NB4 (cell line): Measurements from ENCODE around the gene PDE11A.

Experiments used
- DNase-seq: peaks from one replicate; pipeline ENCODE4 v3.0.0; 2010; ENCODE audit warnings: low read depth
- H3K4me3 ChIP-seq: one replicate; pipeline ENCODE4 v1.5.1; 2011; ENCODE audit warnings: mild to moderate bottlenecking, low read depth, low read length, moderate library complexity
- CTCF ChIP-seq: IDR thresholded peaks from one replicate; pipeline ENCODE4 v1.5.1; 2012; ENCODE audit warnings: low read depth, low read length
- MAX ChIP-seq: IDR thresholded peaks from 2 replicates; pipeline ENCODE4 v1.6.1; 2011; ENCODE audit warnings: low read depth, low read length
- MYC ChIP-seq: IDR thresholded peaks from 2 replicates; pipeline ENCODE4 v1.6.1; 2011; ENCODE audit warnings: low read depth, low read length
- POLR2A ChIP-seq: IDR thresholded peaks from 2 replicates; pipeline ENCODE4 v1.6.1; 2011; ENCODE audit warnings: mild to moderate bottlenecking; ENCODE audit not compliant: insufficient read length; ENCODE audit errors: extremely low read depth

The PDE11A gene

DNA sequence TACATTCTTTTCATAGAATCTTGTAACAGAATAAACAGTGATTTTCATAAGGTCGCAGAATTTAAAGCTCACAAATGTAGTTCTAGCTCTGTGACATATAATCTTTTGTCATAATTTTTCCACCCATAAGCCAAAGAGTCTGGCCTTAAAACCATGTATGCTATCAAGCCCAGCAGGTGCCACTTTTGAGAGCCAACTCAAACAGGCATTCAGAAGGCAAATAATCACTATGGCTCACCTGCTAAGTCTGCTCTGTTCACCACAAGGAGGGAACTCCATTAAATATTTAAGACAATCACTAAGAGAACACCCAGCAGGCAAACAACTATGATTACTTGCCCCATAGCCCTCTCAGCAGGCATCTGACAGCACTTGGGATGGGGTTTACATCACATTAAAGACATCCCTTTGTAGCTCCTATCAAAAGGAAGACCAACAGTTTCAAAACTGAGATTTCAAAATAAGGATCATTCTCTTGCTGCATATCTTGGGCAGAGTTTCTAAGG lies 241.6 kb downstream of the PDE11A start:
- H3K4me3 ChIP-seq: no peak overlapping the region
- no peak for DNase-seq
- no peak for TF ChIP-seq MAX
- no peak for TF ChIP-seq CTCF
- TF ChIP-seq MYC: no peak
- TF ChIP-seq POLR2A: no peak

- DNase-seq: no peak
- no peak for TF ChIP-seq POLR2A
- TF ChIP-seq MYC: no peak
- TF ChIP-seq CTCF: no peak
- no peak for TF ChIP-seq MAX
- H3K4me3 ChIP-seq: no peak overlapping the region
These were observed 244.0 kb downstream of the PDE11A start for GRCh38 chr2:177828557-177828956.

- no peak for DNase-seq
- H3K4me3 ChIP-seq: no peak overlapping the region
- TF ChIP-seq MAX: no peak
- no peak for TF ChIP-seq CTCF
- no peak for TF ChIP-seq POLR2A
- no peak for TF ChIP-seq MYC
These were observed 245.7 kb downstream of the PDE11A start for GRCh38 chr2:177826897-177827296.

DNA sequence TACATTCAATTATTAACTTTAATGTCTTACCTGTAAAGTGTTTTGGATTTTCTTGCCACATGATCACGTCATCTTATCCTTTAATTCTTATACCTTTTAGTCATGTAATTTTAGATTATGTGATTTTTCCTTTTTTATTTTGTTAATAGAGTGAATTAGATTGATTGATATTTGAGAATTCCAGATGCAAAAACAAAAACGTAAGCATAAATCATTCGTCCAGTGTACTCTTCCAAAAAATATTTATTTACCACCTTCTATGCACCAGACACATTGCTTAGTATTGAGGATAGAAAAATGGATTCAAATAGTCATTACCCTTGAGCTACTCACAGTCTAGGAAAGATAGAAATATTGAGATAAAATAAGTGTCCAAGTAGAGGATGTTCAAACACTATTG lies 249.6 kb downstream of the PDE11A start:
- DNase-seq: no peak
- TF ChIP-seq MYC (no peak), POLR2A (no peak), CTCF (no peak), MAX (no peak)
- H3K4me3 ChIP-seq: no peak overlapping the region

GRCh38 chr2:177818412-177818811 lies 254.2 kb downstream of the PDE11A start:
- TF ChIP-seq POLR2A: no peak
- no peak for TF ChIP-seq CTCF
- no peak for DNase-seq
- no peak overlapping the region for H3K4me3 ChIP-seq

GRCh38 chr2:177817300-177817699 lies 255.3 kb downstream of the PDE11A start:
- no peak for DNase-seq
- no peak overlapping the region for H3K4me3 ChIP-seq
- no peak for TF ChIP-seq MYC
- TF ChIP-seq MAX: no peak
- no peak for TF ChIP-seq POLR2A
- TF ChIP-seq CTCF: no peak
